Measurements from ENCODE around the gene CORO6. TPM values are rescaled to one million over a fixed set of nuclear protein-coding genes. Genes with fewer than 3 reads are reported as not detected.

The CORO6 gene
- total and polyA plus RNA-seq, 2 of the 13 experiments (the other 11 are each of a cell fraction or from before 2014, with no cell fraction given): 0.42 to 0.82 TPM

DNA sequence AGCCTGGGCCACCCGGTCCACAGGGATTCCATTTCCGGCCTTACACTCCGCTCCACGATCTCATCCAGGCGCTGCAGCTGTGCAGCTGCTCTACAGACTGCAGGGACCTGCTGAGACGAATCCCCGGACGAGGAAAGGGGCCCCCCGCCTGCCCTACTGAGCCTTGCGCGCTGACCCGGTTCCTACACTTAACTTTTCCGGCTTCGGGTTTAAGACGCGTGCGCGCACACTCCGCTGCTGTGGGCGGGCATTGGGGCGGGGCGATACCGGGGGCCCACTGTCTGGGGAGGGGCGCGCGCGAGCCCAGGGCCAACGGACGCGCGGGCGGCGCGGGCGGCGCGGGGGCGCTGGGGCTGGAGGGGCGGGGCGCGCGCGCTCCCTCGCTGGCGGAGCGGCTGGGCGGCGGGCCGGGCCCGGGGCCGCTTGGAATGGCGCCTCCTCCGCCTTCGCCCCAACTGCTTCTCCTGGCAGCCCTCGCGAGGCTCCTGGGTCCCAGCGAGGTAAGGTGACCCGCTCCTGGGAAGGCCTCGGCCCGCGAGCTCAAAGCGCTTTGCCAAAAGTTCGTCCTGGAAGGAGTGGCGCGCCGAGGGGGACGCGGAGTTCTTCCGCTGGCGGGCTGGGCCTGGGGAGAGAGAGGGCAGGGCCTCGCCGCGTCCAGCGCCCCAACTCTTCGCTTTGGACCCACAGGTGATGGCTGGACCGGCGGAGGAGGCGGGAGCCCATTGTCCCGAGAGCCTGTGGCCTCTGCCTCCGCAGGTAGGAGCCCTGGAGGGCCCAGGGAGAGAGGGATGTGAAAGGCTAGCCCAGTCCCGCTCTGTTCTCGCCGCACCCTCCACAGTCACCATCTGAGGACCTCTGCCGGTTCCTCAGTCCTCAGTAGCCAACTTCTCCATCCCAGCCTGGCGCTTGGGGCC is 54.1 kb downstream of the CORO6 start, which contains the start of gene TP53I13 (continued):
- no peak; the same call in 1 of the 2 replicates for TF ChIP-seq ZNF782 (CRISPR knock-in tag; IDR thresholded peaks at IDR 0.05; ENCODE audit: borderline replicate concordance)
- no peak for TF ChIP-seq SRSF4 (IDR thresholded peaks at IDR 0.05; ENCODE audit: low read depth, low read length, poor library complexity, severe bottlenecking)
- TF ChIP-seq, protein P1, sequence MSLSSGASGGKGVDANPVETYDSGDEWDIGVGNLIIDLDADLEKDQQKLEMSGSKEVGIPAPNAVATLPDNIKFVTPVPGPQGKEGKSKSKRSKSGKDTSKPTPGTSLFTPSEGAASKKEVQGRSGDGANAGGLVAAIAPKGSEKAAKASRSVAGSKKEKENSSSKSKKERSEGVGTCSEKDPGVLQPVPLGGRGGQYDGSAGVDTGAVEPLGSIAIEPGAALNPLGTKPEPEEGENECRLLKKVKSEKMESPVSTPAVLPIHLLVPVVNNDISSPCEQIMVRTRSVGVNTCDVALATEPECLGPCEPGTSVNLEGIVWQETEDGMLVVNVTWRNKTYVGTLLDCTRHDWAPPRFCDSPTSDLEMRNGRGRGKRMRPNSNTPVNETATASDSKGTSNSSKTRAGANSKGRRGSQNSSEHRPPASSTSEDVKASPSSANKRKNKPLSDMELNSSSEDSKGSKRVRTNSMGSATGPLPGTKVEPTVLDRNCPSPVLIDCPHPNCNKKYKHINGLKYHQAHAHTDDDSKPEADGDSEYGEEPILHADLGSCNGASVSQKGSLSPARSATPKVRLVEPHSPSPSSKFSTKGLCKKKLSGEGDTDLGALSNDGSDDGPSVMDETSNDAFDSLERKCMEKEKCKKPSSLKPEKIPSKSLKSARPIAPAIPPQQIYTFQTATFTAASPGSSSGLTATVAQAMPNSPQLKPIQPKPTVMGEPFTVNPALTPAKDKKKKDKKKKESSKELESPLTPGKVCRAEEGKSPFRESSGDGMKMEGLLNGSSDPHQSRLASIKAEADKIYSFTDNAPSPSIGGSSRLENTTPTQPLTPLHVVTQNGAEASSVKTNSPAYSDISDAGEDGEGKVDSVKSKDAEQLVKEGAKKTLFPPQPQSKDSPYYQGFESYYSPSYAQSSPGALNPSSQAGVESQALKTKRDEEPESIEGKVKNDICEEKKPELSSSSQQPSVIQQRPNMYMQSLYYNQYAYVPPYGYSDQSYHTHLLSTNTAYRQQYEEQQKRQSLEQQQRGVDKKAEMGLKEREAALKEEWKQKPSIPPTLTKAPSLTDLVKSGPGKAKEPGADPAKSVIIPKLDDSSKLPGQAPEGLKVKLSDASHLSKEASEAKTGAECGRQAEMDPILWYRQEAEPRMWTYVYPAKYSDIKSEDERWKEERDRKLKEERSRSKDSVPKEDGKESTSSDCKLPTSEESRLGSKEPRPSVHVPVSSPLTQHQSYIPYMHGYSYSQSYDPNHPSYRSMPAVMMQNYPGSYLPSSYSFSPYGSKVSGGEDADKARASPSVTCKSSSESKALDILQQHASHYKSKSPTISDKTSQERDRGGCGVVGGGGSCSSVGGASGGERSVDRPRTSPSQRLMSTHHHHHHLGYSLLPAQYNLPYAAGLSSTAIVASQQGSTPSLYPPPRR (CRISPR knock-in tag; IDR thresholded peaks at IDR 0.05; ENCODE audit: borderline replicate concordance): no peak
- TF ChIP-seq POLR2AphosphoS2 (IDR thresholded peaks at IDR 0.05; ENCODE audit: low read depth, low read length): no peak
- TF ChIP-seq, protein P2, sequence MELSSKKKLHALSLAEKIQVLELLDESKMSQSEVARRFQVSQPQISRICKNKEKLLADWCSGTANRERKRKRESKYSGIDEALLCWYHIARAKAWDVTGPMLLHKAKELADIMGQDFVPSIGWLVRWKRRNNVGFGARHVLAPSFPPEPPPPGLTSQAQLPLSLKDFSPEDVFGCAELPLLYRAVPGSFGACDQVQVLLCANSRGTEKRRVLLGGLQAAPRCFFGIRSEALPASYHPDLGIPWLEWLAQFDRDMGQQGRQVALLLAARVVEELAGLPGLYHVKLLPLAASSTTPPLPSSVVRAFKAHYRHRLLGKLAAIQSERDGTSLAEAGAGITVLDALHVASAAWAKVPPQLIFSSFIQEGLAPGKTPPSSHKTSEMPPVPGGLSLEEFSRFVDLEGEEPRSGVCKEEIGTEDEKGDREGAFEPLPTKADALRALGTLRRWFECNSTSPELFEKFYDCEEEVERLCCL (CRISPR knock-in tag; IDR thresholded peaks at IDR 0.05; ENCODE audit: borderline replicate concordance): no peak
- TF ChIP-seq ZFX (CRISPR knock-in tag; IDR thresholded peaks at IDR 0.05; ENCODE audit: low read depth): peak; percentile 96
- TF ChIP-seq NFRKB (IDR thresholded peaks at IDR 0.05): no peak
- TF ChIP-seq THAP11 (CRISPR knock-in tag; IDR thresholded peaks at IDR 0.05): peak; percentile 14; the same call in 1 of the 2 replicates
- TF ChIP-seq, protein P3, sequence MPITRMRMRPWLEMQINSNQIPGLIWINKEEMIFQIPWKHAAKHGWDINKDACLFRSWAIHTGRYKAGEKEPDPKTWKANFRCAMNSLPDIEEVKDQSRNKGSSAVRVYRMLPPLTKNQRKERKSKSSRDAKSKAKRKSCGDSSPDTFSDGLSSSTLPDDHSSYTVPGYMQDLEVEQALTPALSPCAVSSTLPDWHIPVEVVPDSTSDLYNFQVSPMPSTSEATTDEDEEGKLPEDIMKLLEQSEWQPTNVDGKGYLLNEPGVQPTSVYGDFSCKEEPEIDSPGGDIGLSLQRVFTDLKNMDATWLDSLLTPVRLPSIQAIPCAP (CRISPR knock-in tag; IDR thresholded peaks at IDR 0.05; ENCODE audit: low read depth): no peak
- peak; percentile 63 for TF ChIP-seq TAF1 (CRISPR knock-in tag; IDR thresholded peaks at IDR 0.05)
- TF ChIP-seq, protein P4, sequence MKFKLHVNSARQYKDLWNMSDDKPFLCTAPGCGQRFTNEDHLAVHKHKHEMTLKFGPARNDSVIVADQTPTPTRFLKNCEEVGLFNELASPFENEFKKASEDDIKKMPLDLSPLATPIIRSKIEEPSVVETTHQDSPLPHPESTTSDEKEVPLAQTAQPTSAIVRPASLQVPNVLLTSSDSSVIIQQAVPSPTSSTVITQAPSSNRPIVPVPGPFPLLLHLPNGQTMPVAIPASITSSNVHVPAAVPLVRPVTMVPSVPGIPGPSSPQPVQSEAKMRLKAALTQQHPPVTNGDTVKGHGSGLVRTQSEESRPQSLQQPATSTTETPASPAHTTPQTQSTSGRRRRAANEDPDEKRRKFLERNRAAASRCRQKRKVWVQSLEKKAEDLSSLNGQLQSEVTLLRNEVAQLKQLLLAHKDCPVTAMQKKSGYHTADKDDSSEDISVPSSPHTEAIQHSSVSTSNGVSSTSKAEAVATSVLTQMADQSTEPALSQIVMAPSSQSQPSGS (CRISPR knock-in tag; IDR thresholded peaks at IDR 0.05): peak; percentile 39; the same call in 1 of the 2 replicates
- TF ChIP-seq MAFG (CRISPR knock-in tag; IDR thresholded peaks at IDR 0.05): no peak
- peak; percentile 72 for TF ChIP-seq RBFOX2 (IDR thresholded peaks at IDR 0.05; ENCODE audit: low read depth, low read length)
- TF ChIP-seq RXRB (CRISPR knock-in tag; IDR thresholded peaks at IDR 0.05; ENCODE audit: borderline replicate concordance): no peak
- no peak for TF ChIP-seq ZNF841 (CRISPR knock-in tag; IDR thresholded peaks at IDR 0.05; ENCODE audit: borderline replicate concordance)
- no peak for TF ChIP-seq HOXA9 (CRISPR knock-in tag; IDR thresholded peaks at IDR 0.05; ENCODE audit: borderline replicate concordance)
- TF ChIP-seq PHB2 (IDR thresholded peaks at IDR 0.05; ENCODE audit: partially characterized antibody): no peak
- no peak for TF ChIP-seq DNMT1 (CRISPR knock-in tag; IDR thresholded peaks at IDR 0.05)
- TF ChIP-seq TEAD2 (CRISPR knock-in tag; IDR thresholded peaks at IDR 0.05): no peak
- no peak for TF ChIP-seq HDAC6 (IDR thresholded peaks at IDR 0.05; ENCODE audit: low read depth, low read length)
- no peak for TF ChIP-seq U2AF2 (IDR thresholded peaks at IDR 0.05; ENCODE audit: low read depth, low read length)
